Thymus (tissue), 11 donors: Measurements from ENCODE around the gene FOXG1. TPM values are rescaled to one million over a fixed set of nuclear protein-coding genes. Genes with fewer than 3 reads are reported as not detected.

Source experiments
- DNase-seq, 9 donors: peaks; one replicate each; pipeline ENCODE4 v3.0.0-alpha.2; 2013; ENCODE audit warnings: low spot score in 9 of 9, low read depth in 6 of 9, missing footprints in 1 of 9
- H3K27ac ChIP-seq, 2 donors: one replicate each; pipeline ENCODE4 v1.5.1; 2013; ENCODE audit warnings: control low read depth in 1 of 2, low read depth in 1 of 2, low read length in 1 of 2, mild to moderate bottlenecking in 1 of 2, moderate library complexity in 1 of 2
- H3K27me3 ChIP-seq, 2 donors: one replicate each; pipeline ENCODE4 v1.5.1; 2013; ENCODE audit warnings: low read length in 1 of 2; ENCODE audit not compliant: control insufficient read depth in 2 of 2, insufficient read depth in 1 of 2
- H3K36me3 ChIP-seq, 2 donors: one replicate each; pipeline ENCODE4 v1.5.1; 2013; ENCODE audit warnings: low read length in 1 of 2, mild to moderate bottlenecking in 1 of 2, moderate library complexity in 1 of 2; ENCODE audit not compliant: control insufficient read depth in 2 of 2, insufficient read depth in 2 of 2
- H3K4me1 ChIP-seq, 2 donors: one replicate each; pipeline ENCODE4 v1.5.1; 2013; ENCODE audit warnings: low read length in 2 of 2; ENCODE audit not compliant: control insufficient read depth in 2 of 2, insufficient read depth in 2 of 2
- H3K4me3 ChIP-seq, 2 donors: one replicate each; pipeline ENCODE4 v1.5.1; 2013; ENCODE audit warnings: low read length in 2 of 2, control low read depth in 1 of 2, mild to moderate bottlenecking in 1 of 2
- H3K9me3 ChIP-seq, 2 donors: one replicate each; pipeline ENCODE4 v1.5.1; 2013; ENCODE audit warnings: low read length in 1 of 2, mild to moderate bottlenecking in 1 of 2; ENCODE audit not compliant: control insufficient read depth in 2 of 2, insufficient read depth in 1 of 2
- WGBS: extraction: QIAGEN DNeasy Blood & Tissue Kit; methylation state at CpG from one replicate; pipeline ENCODE4 v1.1.7; 2013; 5-methylcytosine and 5-hydroxymethylcytosine counted together
- polyA plus RNA-seq: library from polyadenylated mRNA; stranded (reverse); fragments of 200-250 nt; gene quantifications from one replicate; pipeline ENCODE4 v1.2.3, GENCODE V29; 2013
- total RNA-seq: library from RNA; stranded (reverse); fragments of 120-200 nt; gene quantifications from one replicate; pipeline ENCODE4 v1.2.4, GENCODE V29; 2013
- donor health status: healthy.

FOXG1 gene
- total and polyA plus RNA-seq, 2 donors: 1.9 to 11.4 TPM

GRCh38 chr14:28754209-28754985, 12.2 kb upstream of the FOXG1 start:
- Histone ChIP-seq H3K4me1 (no peaks in the 10 kb centered on the region), H3K4me3 (no peak overlapping the region), H3K9me3 (no peaks in the 10 kb centered on the region), H3K27ac (no peak overlapping the region), H3K27me3 (peaks cover 35 to 50% of the 10 kb centered on the region in 2 donors), H3K36me3 (no peaks in the 10 kb centered on the region)
- WGBS: 16% methylated on average over 9 of the region's 9 CpGs
- DNase-seq: no peak

- Histone ChIP-seq H3K27me3 (peaks cover 43 to 59% of the 10 kb centered on the region in 2 donors), H3K4me3 (no peak overlapping the region), H3K36me3 (no peaks in the 10 kb centered on the region), H3K4me1 (no peaks in the 10 kb centered on the region), H3K9me3 (no peaks in the 10 kb centered on the region), H3K27ac (no peak overlapping the region)
- 12% methylated on average over 14 of the region's 14 CpGs for WGBS
- no peak for DNase-seq
These were observed 11.3 kb upstream of the FOXG1 start for GRCh38 chr14:28755198-28755815.

GRCh38 chr14:28755884-28756268, 10.7 kb upstream of the FOXG1 start:
- Histone ChIP-seq H3K9me3 (no peaks in the 10 kb centered on the region), H3K4me1 (no peaks in the 10 kb centered on the region), H3K27me3 (peaks cover 44 to 63% of the 10 kb centered on the region in 2 donors), H3K4me3 (no peak overlapping the region), H3K36me3 (no peaks in the 10 kb centered on the region), H3K27ac (no peak overlapping the region)
- WGBS: 13% methylated on average over 3 of the region's 3 CpGs
- DNase-seq: no peak

GRCh38 chr14:28756269-28756883, 10.2 kb upstream of the FOXG1 start:
- 7% methylated on average over 18 of the region's 18 CpGs for WGBS
- Histone ChIP-seq H3K27me3 (peaks cover 49 to 68% of the 10 kb centered on the region in 2 donors), H3K36me3 (no peaks in the 10 kb centered on the region), H3K4me3 (no peak overlapping the region), H3K9me3 (no peaks in the 10 kb centered on the region), H3K27ac (no peak overlapping the region), H3K4me1 (no peaks in the 10 kb centered on the region)
- no peak for DNase-seq

- Histone ChIP-seq H3K36me3 (no peaks in the 10 kb centered on the region), H3K4me3 (no peak overlapping the region), H3K27me3 (peaks cover 54 to 74% of the 10 kb centered on the region in 2 donors), H3K27ac (no peak overlapping the region), H3K9me3 (no peaks in the 10 kb centered on the region), H3K4me1 (no peaks in the 10 kb centered on the region)
- no peak for DNase-seq
- 6% methylated on average over 23 of the region's 23 CpGs for WGBS
These were observed 9.6 kb upstream of the FOXG1 start for GRCh38 chr14:28756884-28757570.

- no peak for DNase-seq
- H3K36me3 ChIP-seq: no peaks in the 10 kb centered on the region
- no peak overlapping the region for H3K27ac ChIP-seq
- H3K27me3 ChIP-seq: peaks cover 61 to 82% of the 10 kb centered on the region in 2 donors
- WGBS: 18% methylated on average over 7 of the region's 7 CpGs
- H3K9me3 ChIP-seq: no peaks in the 10 kb centered on the region
- H3K4me1 ChIP-seq: no peaks in the 10 kb centered on the region
- H3K4me3 ChIP-seq: no peak overlapping the region
These were observed 8.8 kb upstream of the FOXG1 start for GRCh38 chr14:28757786-28758185.

GRCh38 chr14:28758253-28758884, 8.2 kb upstream of the FOXG1 start:
- Histone ChIP-seq H3K9me3 (no peaks in the 10 kb centered on the region), H3K27ac (peak overlapping the region in 1 of 2 donors; percentile 46), H3K36me3 (no peaks in the 10 kb centered on the region), H3K4me3 (no peak overlapping the region), H3K27me3 (peaks cover 62 to 85% of the 10 kb centered on the region in 2 donors), H3K4me1 (no peaks in the 10 kb centered on the region)
- no peak for DNase-seq
- 7% methylated on average over 12 of the region's 12 CpGs for WGBS

- DNase-seq: no peak
- peak overlapping the region in 1 of 2 donors; percentile 8 for H3K4me3 ChIP-seq
- H3K36me3 ChIP-seq: no peaks in the 10 kb centered on the region
- peaks cover 66 to 90% of the 10 kb centered on the region in 2 donors for H3K27me3 ChIP-seq
- no peaks in the 10 kb centered on the region for H3K4me1 ChIP-seq
- no peaks in the 10 kb centered on the region for H3K9me3 ChIP-seq
- 5% methylated on average over 30 of the region's 30 CpGs for WGBS
- H3K27ac ChIP-seq: peak overlapping the region; percentile 33 to 56
These were observed 7.5 kb upstream of the FOXG1 start for GRCh38 chr14:28758885-28759652.
